Trophoblast cell (in vitro differentiated cells and primary cell): Measurements from ENCODE around the gene WDFY1.

Experiments
- DNase-seq, 2 donors: peaks; one replicate each; pipeline ENCODE4 v3.0.0-alpha.2; 2016
- H2AFZ ChIP-seq: 2 replicates; pipeline ENCODE4 v1.6.1; 2013; ENCODE audit warnings: low read length, moderate library complexity, mild to moderate bottlenecking; ENCODE audit not compliant: insufficient read depth, poor library complexity
- H2AK5ac ChIP-seq: 2 replicates; pipeline ENCODE4 v1.6.1; 2013; ENCODE audit warnings: mild to moderate bottlenecking, low read length
- H2BK120ac ChIP-seq: 2 replicates; pipeline ENCODE4 v1.6.1; 2013; ENCODE audit warnings: low read length, mild to moderate bottlenecking, moderate library complexity; ENCODE audit not compliant: insufficient read depth, poor library complexity
- H2BK12ac ChIP-seq: 2 replicates; pipeline ENCODE4 v1.6.1; 2013; ENCODE audit warnings: mild to moderate bottlenecking, low read length, moderate library complexity
- H2BK5ac ChIP-seq: 2 replicates; pipeline ENCODE4 v1.6.1; 2013; ENCODE audit warnings: low read length, low read depth, moderate library complexity, mild to moderate bottlenecking; ENCODE audit not compliant: poor library complexity
- H3K14ac ChIP-seq: 2 replicates; pipeline ENCODE4 v1.6.1; 2013; ENCODE audit warnings: mild to moderate bottlenecking, low read length
- H3K18ac ChIP-seq: 2 replicates; pipeline ENCODE4 v1.6.1; 2013; ENCODE audit warnings: mild to moderate bottlenecking, low read length
- H3K23ac ChIP-seq: 2 replicates; pipeline ENCODE4 v1.6.1; 2013; ENCODE audit warnings: low read length
- H3K27ac ChIP-seq: 2 replicates; pipeline ENCODE4 v1.5.1; 2013; ENCODE audit warnings: low read depth, mild to moderate bottlenecking, inconsistent platforms, low read length, moderate library complexity
- H3K27me3 ChIP-seq: 2 replicates; pipeline ENCODE4 v1.6.1; 2013; ENCODE audit warnings: inconsistent platforms, mild to moderate bottlenecking, low read length, moderate library complexity; ENCODE audit not compliant: insufficient read depth
- H3K36me3 ChIP-seq, 2 experiments: 1 replicate in 1 of 2; 2 replicates in 1 of 2; pipeline ENCODE4 v1.6.1; 2013; ENCODE audit warnings: low read length in 2 of 2, mild to moderate bottlenecking in 2 of 2, moderate library complexity in 1 of 2; ENCODE audit not compliant: insufficient read depth in 2 of 2, control insufficient read depth in 1 of 2
- H3K4ac ChIP-seq: 2 replicates; pipeline ENCODE4 v1.6.1; 2013; ENCODE audit warnings: low read depth, mild to moderate bottlenecking, low read length, moderate library complexity
- H3K4me1 ChIP-seq, 2 experiments: 1 replicate in 1 of 2; 2 replicates in 1 of 2; pipeline ENCODE4 v1.6.1; 2013; ENCODE audit warnings: low read length in 2 of 2, mild to moderate bottlenecking in 2 of 2, moderate library complexity in 1 of 2; ENCODE audit not compliant: insufficient read depth in 2 of 2, control insufficient read depth in 1 of 2
- H3K4me2 ChIP-seq: 2 replicates; pipeline ENCODE4 v1.6.1; 2013; ENCODE audit warnings: inconsistent platforms, mild to moderate bottlenecking, low read length, moderate library complexity
- H3K4me3 ChIP-seq: 2 replicates; pipeline ENCODE4 v1.5.1; 2013; ENCODE audit warnings: mild to moderate bottlenecking, low read depth, low read length, inconsistent platforms
- H3K79me1 ChIP-seq: one replicate; pipeline ENCODE4 v1.6.1; 2013; ENCODE audit warnings: low read length
- H3K79me2 ChIP-seq: 2 replicates; pipeline ENCODE4 v1.6.1; 2013; ENCODE audit warnings: low read length, mild to moderate bottlenecking; ENCODE audit not compliant: control insufficient read depth, insufficient read depth, poor library complexity
- H3K9ac ChIP-seq: 2 replicates; pipeline ENCODE4 v1.6.1; 2013; ENCODE audit warnings: mild to moderate bottlenecking, low read length
- H3K9me3 ChIP-seq: 2 replicates; pipeline ENCODE4 v1.6.1; 2013; ENCODE audit warnings: low read depth, mild to moderate bottlenecking, control low read depth, inconsistent platforms, low read length; ENCODE audit not compliant: insufficient read depth
- H4K12ac ChIP-seq: 2 replicates; pipeline ENCODE4 v1.6.1; 2013; ENCODE audit warnings: low read depth, mild to moderate bottlenecking, low read length, moderate library complexity
- H4K8ac ChIP-seq: 2 replicates; pipeline ENCODE4 v1.6.1; 2013; ENCODE audit warnings: low read depth, mild to moderate bottlenecking, low read length, moderate library complexity
- H4K91ac ChIP-seq: one replicate; pipeline ENCODE4 v1.6.1; 2013; ENCODE audit warnings: low read depth, mild to moderate bottlenecking, low read length, moderate library complexity
- WGBS: extraction: QIAGEN DNeasy Blood & Tissue Kit; methylation state at CpG from one replicate; pipeline ENCODE4 v1.1.7; 2013; ENCODE audit warnings: missing lambda C conversion rate; ENCODE audit not compliant: insufficient read length, insufficient coverage; ENCODE audit errors: extremely low coverage; 5-methylcytosine and 5-hydroxymethylcytosine counted together

WDFY1 gene

DNA sequence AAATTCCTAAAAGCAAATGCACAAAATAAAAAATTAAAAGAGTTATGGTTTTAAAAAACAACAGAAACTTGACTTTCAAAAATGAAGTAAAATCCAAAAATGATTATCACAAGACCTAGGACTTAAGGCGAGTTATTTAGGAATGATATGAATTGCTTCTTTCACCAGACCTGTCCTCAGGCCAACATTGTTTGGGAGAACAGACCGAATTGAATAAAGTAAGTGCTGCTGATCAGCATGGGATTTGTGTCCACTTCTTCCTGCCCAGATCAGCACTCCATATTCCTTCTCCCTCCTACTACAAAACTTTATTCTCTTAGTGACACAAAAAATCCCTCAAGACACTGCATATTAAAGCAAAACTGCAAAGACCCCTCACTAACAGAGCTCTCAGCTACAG is 39.1 kb downstream of the WDFY1 start:
- Histone ChIP-seq H3K36me3 (peaks cover 4% of the 10 kb centered on the region in 2 experiments), H3K27me3 (no peaks in the 10 kb centered on the region), H2AFZ (no peak overlapping the region), H3K9ac (no peak overlapping the region), H3K4me3 (no peak overlapping the region), H4K8ac (no peak overlapping the region), H3K9me3 (no peaks in the 10 kb centered on the region), H4K91ac (no peak overlapping the region), H3K4me2 (no peak overlapping the region), H3K27ac (no peak overlapping the region), H3K23ac (no peak overlapping the region), H2AK5ac (no peak overlapping the region), H2BK12ac (no peak overlapping the region), H3K4ac (no peak overlapping the region), H2BK120ac (no peak overlapping the region), H3K79me1 (no peaks in the 10 kb centered on the region), H3K14ac (no peak overlapping the region), H3K18ac (no peak overlapping the region), H4K12ac (no peak overlapping the region), H3K4me1 (no peaks in the 10 kb centered on the region), H3K79me2 (no peaks in the 10 kb centered on the region), H2BK5ac (no peak overlapping the region)
- WGBS, result no CpG with 5 or more reads among the region's 2 CpGs
- DNase-seq, result no peak

DNA sequence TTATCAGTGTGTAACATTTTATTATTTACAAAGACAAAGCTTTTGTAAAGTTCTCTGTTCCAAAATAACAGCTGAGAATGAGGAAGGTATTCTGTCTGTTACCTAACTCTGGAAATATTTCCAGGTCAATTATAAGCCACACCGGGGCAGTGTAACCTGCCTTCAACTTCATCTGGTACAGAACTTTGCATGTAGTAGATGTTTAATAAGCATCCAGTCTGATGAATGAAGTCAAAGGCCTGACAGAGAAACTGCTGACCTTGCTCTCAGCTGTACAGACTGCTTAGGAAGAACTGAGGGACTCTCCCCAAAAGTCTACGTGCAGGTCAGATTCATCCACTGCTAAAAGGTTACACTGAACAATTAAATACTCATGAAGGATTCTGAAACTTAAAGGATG is 43.3 kb downstream of the WDFY1 start:
- H4K12ac ChIP-seq, result no peak overlapping the region
- no peaks in the 10 kb centered on the region for H3K27me3 ChIP-seq
- H4K91ac ChIP-seq, result no peak overlapping the region
- H3K14ac ChIP-seq, result no peak overlapping the region
- no peak overlapping the region for H3K4me2 ChIP-seq
- H3K18ac ChIP-seq, result no peak overlapping the region
- H3K27ac ChIP-seq, result no peak overlapping the region
- WGBS, result no CpG with 5 or more reads among the region's 2 CpGs
- no peak overlapping the region for H2BK120ac ChIP-seq
- H2BK12ac ChIP-seq, result no peak overlapping the region
- no peak overlapping the region for H3K4me3 ChIP-seq
- no peak overlapping the region for H2BK5ac ChIP-seq
- no peaks in the 10 kb centered on the region for H3K9me3 ChIP-seq
- no peaks in the 10 kb centered on the region for H3K4me1 ChIP-seq
- peak; percentile 12 to 48 for DNase-seq
- no peaks in the 10 kb centered on the region for H3K79me2 ChIP-seq
- no peak overlapping the region for H2AFZ ChIP-seq
- H3K79me1 ChIP-seq, result no peaks in the 10 kb centered on the region
- H3K36me3 ChIP-seq, result peaks cover 8 to 9% of the 10 kb centered on the region in 2 experiments
- no peak overlapping the region for H4K8ac ChIP-seq
- H3K23ac ChIP-seq, result no peak overlapping the region
- no peak overlapping the region for H3K9ac ChIP-seq
- no peak overlapping the region for H2AK5ac ChIP-seq
- H3K4ac ChIP-seq, result no peak overlapping the region

- no peak overlapping the region for H2AK5ac ChIP-seq
- H4K91ac ChIP-seq, result no peak overlapping the region
- H3K27ac ChIP-seq, result no peak overlapping the region
- WGBS, result no CpG with 5 or more reads among the region's 5 CpGs
- H3K18ac ChIP-seq, result no peak overlapping the region
- H3K23ac ChIP-seq, result no peak overlapping the region
- H3K4me3 ChIP-seq, result no peak overlapping the region
- peaks cover 8 to 9% of the 10 kb centered on the region in 2 experiments for H3K36me3 ChIP-seq
- no peak overlapping the region for H3K9ac ChIP-seq
- no peaks in the 10 kb centered on the region for H3K4me1 ChIP-seq
- DNase-seq, result no peak
- no peak overlapping the region for H2BK120ac ChIP-seq
- no peak overlapping the region for H4K12ac ChIP-seq
- no peak overlapping the region for H3K14ac ChIP-seq
- no peak overlapping the region for H4K8ac ChIP-seq
- H2BK12ac ChIP-seq, result no peak overlapping the region
- H3K4me2 ChIP-seq, result no peak overlapping the region
- H2BK5ac ChIP-seq, result no peak overlapping the region
- H3K4ac ChIP-seq, result no peak overlapping the region
- H3K27me3 ChIP-seq, result no peaks in the 10 kb centered on the region
- H3K79me1 ChIP-seq, result no peaks in the 10 kb centered on the region
- no peaks in the 10 kb centered on the region for H3K79me2 ChIP-seq
- H2AFZ ChIP-seq, result no peak overlapping the region
- H3K9me3 ChIP-seq, result no peaks in the 10 kb centered on the region
These were observed 43.8 kb downstream of the WDFY1 start for GRCh38 chr2:223901311-223901710.

- no peak overlapping the region for H4K8ac ChIP-seq
- no peak overlapping the region for H3K4me3 ChIP-seq
- H3K9ac ChIP-seq, result no peak overlapping the region
- no peak overlapping the region for H3K14ac ChIP-seq
- no peak for DNase-seq
- no peak overlapping the region for H3K4me2 ChIP-seq
- no peak overlapping the region for H3K23ac ChIP-seq
- no peak overlapping the region for H2BK120ac ChIP-seq
- H3K4me1 ChIP-seq, result no peaks in the 10 kb centered on the region
- H3K4ac ChIP-seq, result no peak overlapping the region
- H2AFZ ChIP-seq, result no peak overlapping the region
- H3K27me3 ChIP-seq, result no peaks in the 10 kb centered on the region
- peaks cover 8 to 9% of the 10 kb centered on the region in 2 experiments for H3K36me3 ChIP-seq
- no peak overlapping the region for H2BK12ac ChIP-seq
- no peak overlapping the region for H2BK5ac ChIP-seq
- no peak overlapping the region for H4K12ac ChIP-seq
- H3K18ac ChIP-seq, result no peak overlapping the region
- H3K79me2 ChIP-seq, result no peaks in the 10 kb centered on the region
- no peak overlapping the region for H2AK5ac ChIP-seq
- no peak overlapping the region for H3K27ac ChIP-seq
- H4K91ac ChIP-seq, result no peak overlapping the region
- H3K79me1 ChIP-seq, result no peaks in the 10 kb centered on the region
- no CpG with 5 or more reads among the region's 1 CpG for WGBS
- H3K9me3 ChIP-seq, result no peaks in the 10 kb centered on the region
These were observed 44.6 kb downstream of the WDFY1 start for GRCh38 chr2:223900531-223900930.
